Left ventricle myocardium inferior (tissue), 1 donor: ENCODE results near the gene CNNM4. TPM values are rescaled to one million over a fixed set of nuclear protein-coding genes. Genes with fewer than 3 reads are reported as not detected.
A peak's percentile ranks its signal among the peaks of the same experiment; 100 is the strongest.

Source experiments
- DNase-seq: peaks from one replicate; pipeline ENCODE4 v3.0.0-alpha.2; 2020
- H3K27ac ChIP-seq: fragments of 200-600 bp; replicated peaks from 2 replicates; pipeline ENCODE4 v1.8.0; 2021
- H3K27me3 ChIP-seq: fragments of 200-600 bp; 2 replicates; pipeline ENCODE4 v1.8.0; 2021; ENCODE audit warnings: low read depth
- H3K36me3 ChIP-seq: fragments of 200-600 bp; 2 replicates; pipeline ENCODE4 v1.8.0; 2021
- H3K4me1 ChIP-seq: fragments of 200-600 bp; 2 replicates; pipeline ENCODE4 v1.8.0; 2021
- H3K4me3 ChIP-seq: fragments of 200-600 bp; 2 replicates; pipeline ENCODE4 v1.8.0; 2021; ENCODE audit warnings: mild to moderate bottlenecking, moderate library complexity
- H3K9me3 ChIP-seq: fragments of 200-600 bp; replicated peaks from 2 replicates; pipeline ENCODE4 v1.8.0; 2021
- intact Hi-C: fragments of 100-400 bp; cut with micrococcal nuclease; formaldehyde crosslinking; loops from one replicate; pipeline ENCODE4 v1.11.0; 2022
- total RNA-seq: library from RNA; stranded (reverse); fragmentation: NEBNext Ultra II Directional; extraction: Animal tissue kit (Norgen Biotek cat#: 25700); gene quantifications from one replicate; pipeline ENCODE4 v1.2.1, GENCODE V29; 2021
- TF ChIP-seq, protein P1 (sequence below): fragments of 200-600 bp; IDR thresholded peaks from 2 replicates; pipeline ENCODE4 v1.8.0; 2021; ENCODE audit warnings: antibody characterized with exemption, mild to moderate bottlenecking, borderline replicate concordance
- donor health status: DM: no; HTN: yes; CAD: no; lungs with severe emphysema.

CNNM4 gene
- total RNA-seq, 1 donor from 2014 or later = 28.9 TPM

DNA sequence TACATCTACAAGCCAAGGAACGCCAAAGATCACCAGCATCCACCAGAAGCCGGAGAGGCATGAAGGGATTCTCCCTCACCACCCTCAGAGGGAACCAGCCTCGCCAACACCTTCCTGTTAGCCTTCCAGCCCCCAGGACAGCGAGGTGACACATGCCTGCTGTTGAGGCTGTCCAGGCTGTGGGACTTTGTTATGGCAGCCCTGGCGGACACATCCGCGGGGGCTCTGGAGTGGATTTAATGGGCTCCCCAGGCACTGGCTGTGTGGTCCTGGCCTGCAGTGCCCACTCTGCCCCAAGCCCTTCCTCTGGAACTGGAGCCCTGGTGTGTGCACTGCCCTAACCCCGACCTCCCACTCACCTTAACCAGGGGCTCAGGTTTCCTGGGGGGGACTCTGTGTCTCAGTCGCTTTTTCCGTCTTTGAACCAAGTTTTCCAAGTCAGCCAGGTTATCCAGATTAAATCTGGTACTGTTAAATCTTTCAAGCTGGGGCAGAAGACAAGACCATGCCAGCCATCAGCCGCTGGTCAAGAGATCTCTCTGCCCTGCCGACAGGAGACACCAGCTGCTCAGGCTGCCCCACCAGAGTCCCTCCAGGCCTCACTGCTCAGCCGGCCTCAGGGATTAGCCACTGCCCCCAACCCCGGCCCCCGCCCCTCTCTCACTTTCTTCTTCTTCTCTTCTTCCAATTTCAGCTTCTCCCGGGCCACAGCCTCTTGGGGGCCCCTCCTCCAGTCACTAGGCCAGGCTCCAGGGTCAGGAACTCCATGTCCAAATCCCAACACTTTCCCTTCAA lies 81.2 kb downstream of the CNNM4 start:
- DNase-seq = no peak
- intact Hi-C loops = no loop called here

DNA sequence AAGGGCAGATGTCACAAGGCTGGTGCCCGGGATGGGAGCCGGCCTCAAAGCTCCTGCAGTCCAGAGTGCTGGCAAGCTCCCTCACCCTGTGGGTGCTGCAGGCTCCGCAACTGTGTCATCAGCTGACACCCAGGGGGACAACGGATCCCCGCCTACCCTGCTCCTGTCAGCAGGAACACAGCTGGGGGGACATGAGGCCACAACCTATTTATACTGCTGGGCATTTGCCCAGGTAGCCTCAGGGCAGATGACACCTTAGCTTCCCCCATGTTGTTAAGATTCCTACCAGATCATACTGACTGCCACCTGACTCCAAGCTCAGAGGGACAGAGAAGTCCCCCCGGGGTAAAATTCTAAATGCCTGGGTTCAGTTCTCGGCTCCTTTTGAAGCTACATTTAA lies 81.9 kb downstream of the CNNM4 start:
- no peaks in the 10 kb centered on the region for H3K9me3 ChIP-seq
- intact Hi-C loops = no loop called here
- H3K36me3 ChIP-seq = peaks cover 32% of the 10 kb centered on the region
- DNase-seq = peak; percentile 72
- peak overlapping the region; percentile 54 for H3K4me3 ChIP-seq
- TF ChIP-seq, protein P1, sequence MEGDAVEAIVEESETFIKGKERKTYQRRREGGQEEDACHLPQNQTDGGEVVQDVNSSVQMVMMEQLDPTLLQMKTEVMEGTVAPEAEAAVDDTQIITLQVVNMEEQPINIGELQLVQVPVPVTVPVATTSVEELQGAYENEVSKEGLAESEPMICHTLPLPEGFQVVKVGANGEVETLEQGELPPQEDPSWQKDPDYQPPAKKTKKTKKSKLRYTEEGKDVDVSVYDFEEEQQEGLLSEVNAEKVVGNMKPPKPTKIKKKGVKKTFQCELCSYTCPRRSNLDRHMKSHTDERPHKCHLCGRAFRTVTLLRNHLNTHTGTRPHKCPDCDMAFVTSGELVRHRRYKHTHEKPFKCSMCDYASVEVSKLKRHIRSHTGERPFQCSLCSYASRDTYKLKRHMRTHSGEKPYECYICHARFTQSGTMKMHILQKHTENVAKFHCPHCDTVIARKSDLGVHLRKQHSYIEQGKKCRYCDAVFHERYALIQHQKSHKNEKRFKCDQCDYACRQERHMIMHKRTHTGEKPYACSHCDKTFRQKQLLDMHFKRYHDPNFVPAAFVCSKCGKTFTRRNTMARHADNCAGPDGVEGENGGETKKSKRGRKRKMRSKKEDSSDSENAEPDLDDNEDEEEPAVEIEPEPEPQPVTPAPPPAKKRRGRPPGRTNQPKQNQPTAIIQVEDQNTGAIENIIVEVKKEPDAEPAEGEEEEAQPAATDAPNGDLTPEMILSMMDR = no peak
- H3K4me1 ChIP-seq = peaks cover 53% of the 10 kb centered on the region
- no peaks in the 10 kb centered on the region for H3K27me3 ChIP-seq
- peak overlapping the region; percentile 82 for H3K27ac ChIP-seq

More for the DNA sequence above, 81.2 kb downstream of the CNNM4 start:
- H3K36me3 ChIP-seq = peaks cover 30% of the 10 kb centered on the region
- no peaks in the 10 kb centered on the region for H3K27me3 ChIP-seq
- TF ChIP-seq, protein P1 = no peak
- peak overlapping the region; percentile 54 for H3K4me3 ChIP-seq
- H3K4me1 ChIP-seq = peaks cover 52% of the 10 kb centered on the region
- H3K27ac ChIP-seq = peak overlapping the region; percentile 82
- no peaks in the 10 kb centered on the region for H3K9me3 ChIP-seq

DNA sequence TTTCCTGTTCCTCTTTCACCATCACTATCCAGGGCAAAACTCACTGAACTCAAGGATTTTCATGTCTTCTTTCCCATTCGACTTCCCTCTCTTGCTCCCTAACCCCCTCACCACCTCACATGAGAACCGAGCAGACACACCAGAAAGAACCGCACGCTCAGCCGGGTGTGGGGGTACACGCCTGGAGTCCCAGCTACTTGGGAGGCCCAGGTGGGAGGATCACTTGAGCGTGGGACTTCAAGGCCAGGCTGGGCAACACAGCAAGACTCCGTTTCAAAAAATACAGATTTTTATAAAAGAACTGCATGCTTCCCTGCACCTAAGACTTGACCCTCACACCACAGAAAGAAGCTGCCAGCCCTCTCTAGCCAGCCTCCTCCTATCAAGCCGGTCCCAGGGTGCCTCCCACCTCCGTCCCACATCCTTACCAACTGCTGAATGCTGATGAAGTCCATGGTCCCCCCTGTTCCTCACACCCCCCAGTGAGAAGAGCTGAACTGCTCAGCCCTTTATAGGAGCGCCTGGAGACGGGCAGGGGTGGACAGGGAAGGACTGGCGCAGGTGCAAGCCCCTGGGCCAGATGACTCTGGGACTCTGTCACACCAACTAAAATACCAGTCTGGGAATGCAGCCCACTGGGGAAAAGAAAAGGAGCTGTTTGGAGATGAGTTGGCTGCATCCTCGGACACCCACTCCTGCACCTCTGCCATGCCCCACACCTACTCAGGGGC lies 83.0 kb downstream of the CNNM4 start, which contains the start of gene ANKRD23:
Gene ANKRD23, minus strand, starts transcription at position 484 of the 731 bp plus-strand sequence. Its CDS starts 29 bp downstream, at position 455.
- no peaks in the 10 kb centered on the region for H3K9me3 ChIP-seq
- TF ChIP-seq, protein P1 = no peak
- intact Hi-C loops = no loop called here
- peaks cover 63% of the 10 kb centered on the region for H3K4me1 ChIP-seq
- H3K4me3 ChIP-seq = peak within 1 kb of the TSS; percentile 54
- peak within 1 kb of the TSS; percentile 82 for H3K27ac ChIP-seq
- no peaks in the 10 kb centered on the region for H3K27me3 ChIP-seq
- H3K36me3 ChIP-seq = peaks cover 36% of the 10 kb centered on the region
- no peak for DNase-seq

DNA sequence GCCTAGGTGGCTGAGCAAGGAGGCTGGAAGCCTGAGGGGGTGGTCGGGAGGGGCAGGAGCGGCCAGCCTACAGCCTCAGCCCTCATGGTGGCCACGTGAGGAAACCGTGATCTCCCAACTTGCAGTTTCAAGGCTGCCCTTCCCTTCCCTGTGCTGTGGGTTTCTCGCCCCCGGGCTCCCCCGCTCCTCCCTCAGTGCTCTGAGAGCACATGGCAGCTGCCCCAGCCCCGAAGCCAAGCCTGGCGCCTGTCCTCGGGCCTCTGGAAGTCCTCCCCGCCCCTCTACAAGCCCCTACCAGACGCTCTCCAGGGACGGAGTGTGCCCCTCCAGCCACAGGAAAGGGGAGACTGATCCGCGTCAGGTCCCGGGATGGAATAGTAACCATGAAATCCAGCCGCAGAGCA lies 83.7 kb downstream of the CNNM4 start:
- H3K27me3 ChIP-seq = no peaks in the 10 kb centered on the region
- intact Hi-C loops = no loop called here
- DNase-seq = no peak
- H3K4me3 ChIP-seq = no peak overlapping the region
- H3K36me3 ChIP-seq = peaks cover 43% of the 10 kb centered on the region
- H3K4me1 ChIP-seq = peaks cover 57% of the 10 kb centered on the region
- H3K9me3 ChIP-seq = no peaks in the 10 kb centered on the region
- H3K27ac ChIP-seq = peak overlapping the region; percentile 82
- TF ChIP-seq, protein P1 = no peak

DNA sequence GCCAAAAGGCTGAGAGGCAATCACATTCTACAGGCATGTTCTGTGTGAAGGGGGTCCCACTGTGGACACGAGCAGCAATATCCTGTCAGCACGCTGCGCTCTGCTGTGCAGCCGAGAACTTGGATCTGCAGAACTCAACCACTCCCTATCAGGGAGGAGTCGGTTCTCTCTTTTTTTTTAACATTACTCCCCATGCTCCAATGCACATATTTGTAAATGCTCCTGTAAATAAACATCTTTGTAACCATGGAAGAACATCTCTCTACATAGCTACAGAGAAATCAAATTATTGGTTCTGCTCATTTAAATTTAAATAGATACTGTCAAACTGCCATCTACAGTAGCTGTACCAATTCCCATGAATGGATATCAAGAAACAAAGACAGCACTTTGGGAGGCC lies 86.1 kb downstream of the CNNM4 start:
- intact Hi-C loops = no loop called here
- H3K4me1 ChIP-seq = peaks cover 40% of the 10 kb centered on the region
- H3K27me3 ChIP-seq = no peaks in the 10 kb centered on the region
- H3K27ac ChIP-seq = no peak overlapping the region
- TF ChIP-seq, protein P1 = no peak
- peaks cover 57% of the 10 kb centered on the region for H3K36me3 ChIP-seq
- H3K9me3 ChIP-seq = no peaks in the 10 kb centered on the region
- DNase-seq = no peak
- H3K4me3 ChIP-seq = no peak overlapping the region
